Lower lobe of right lung (tissue), 2 donors: ENCODE data around the gene TSC22D2. TPM values are rescaled to one million over a fixed set of nuclear protein-coding genes. Genes with fewer than 3 reads are reported as not detected.
A peak's percentile ranks its signal among the peaks of the same experiment; 100 is the strongest.

Experiments used
- ATAC-seq, 2 donors: fragments of 200-7000 bp; cut with Tn5 transposase; one replicate each; pipeline ENCODE4 v1.9.1; 2020 to 2022; ENCODE audit warnings: mild to moderate bottlenecking in 2 of 2, moderate library complexity in 2 of 2
- DNase-seq: peaks from one replicate; pipeline ENCODE4 v3.0.0-alpha.2; 2020
- H3K27ac ChIP-seq: fragments of 200-600 bp; one replicate; pipeline ENCODE4 v1.8.0; 2022
- H3K27me3 ChIP-seq: fragments of 200-600 bp; one replicate; pipeline ENCODE4 v1.8.0; 2022; ENCODE audit warnings: low read depth
- H3K36me3 ChIP-seq: fragments of 200-600 bp; one replicate; pipeline ENCODE4 v1.8.0; 2022; ENCODE audit warnings: mild to moderate bottlenecking
- H3K4me1 ChIP-seq: fragments of 200-600 bp; one replicate; pipeline ENCODE4 v1.8.0; 2022
- H3K4me3 ChIP-seq: fragments of 200-600 bp; one replicate; pipeline ENCODE4 v1.8.0; 2022; ENCODE audit warnings: mild to moderate bottlenecking
- H3K9me3 ChIP-seq: fragments of 200-600 bp; one replicate; pipeline ENCODE4 v1.8.0; 2022
- intact Hi-C: fragments of 100-400 bp; cut with DNase I; formaldehyde crosslinking; loops from one replicate; pipeline ENCODE4 v1.11.0; 2022
- total RNA-seq: library from RNA; stranded (reverse); fragmentation: NEBNext Ultra II Directional; extraction: Animal tissue kit (Norgen Biotek cat#: 25700); gene quantifications from one replicate; pipeline ENCODE4 v1.2.1, GENCODE V29; 2021
- TF ChIP-seq, protein P1 (sequence below): fragments of 200-600 bp; IDR thresholded peaks from one replicate; pipeline ENCODE4 v1.8.0; 2022; ENCODE audit warnings: antibody characterized with exemption, mild to moderate bottlenecking
- donor health status: DM: no; HTN: yes; CAD: no; lungs with severe emphysema.

Gene TSC22D2
- total RNA-seq, 1 donor from 2014 or later: 21.3 TPM

DNA sequence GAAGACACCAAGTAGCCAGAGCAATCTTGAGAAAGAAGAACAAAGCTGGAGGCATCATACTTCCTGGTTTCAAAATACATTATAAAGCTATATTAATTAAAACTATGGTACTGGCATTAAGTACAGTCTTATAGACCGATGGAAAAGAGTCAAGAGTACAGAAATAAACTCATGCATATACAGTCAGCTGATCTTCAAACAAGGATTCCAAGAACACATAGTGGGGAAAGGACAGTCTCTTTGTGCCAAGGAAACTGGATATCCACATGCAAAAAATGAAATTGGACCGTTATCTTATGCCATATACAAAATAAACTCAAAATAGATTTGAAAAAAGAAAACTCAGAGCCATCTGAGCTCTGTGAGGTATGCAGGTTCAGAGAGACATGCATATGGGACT, 80.8 kb downstream of the TSC22D2 start:
- Histone ChIP-seq H3K27ac (no peak overlapping the region), H3K27me3 (no peaks in the 10 kb centered on the region), H3K36me3 (no peaks in the 10 kb centered on the region), H3K4me3 (no peak overlapping the region), H3K9me3 (peaks cover 10% of the 10 kb centered on the region), H3K4me1 (no peaks in the 10 kb centered on the region)
- no peak for ATAC-seq
- TF ChIP-seq, protein P1, sequence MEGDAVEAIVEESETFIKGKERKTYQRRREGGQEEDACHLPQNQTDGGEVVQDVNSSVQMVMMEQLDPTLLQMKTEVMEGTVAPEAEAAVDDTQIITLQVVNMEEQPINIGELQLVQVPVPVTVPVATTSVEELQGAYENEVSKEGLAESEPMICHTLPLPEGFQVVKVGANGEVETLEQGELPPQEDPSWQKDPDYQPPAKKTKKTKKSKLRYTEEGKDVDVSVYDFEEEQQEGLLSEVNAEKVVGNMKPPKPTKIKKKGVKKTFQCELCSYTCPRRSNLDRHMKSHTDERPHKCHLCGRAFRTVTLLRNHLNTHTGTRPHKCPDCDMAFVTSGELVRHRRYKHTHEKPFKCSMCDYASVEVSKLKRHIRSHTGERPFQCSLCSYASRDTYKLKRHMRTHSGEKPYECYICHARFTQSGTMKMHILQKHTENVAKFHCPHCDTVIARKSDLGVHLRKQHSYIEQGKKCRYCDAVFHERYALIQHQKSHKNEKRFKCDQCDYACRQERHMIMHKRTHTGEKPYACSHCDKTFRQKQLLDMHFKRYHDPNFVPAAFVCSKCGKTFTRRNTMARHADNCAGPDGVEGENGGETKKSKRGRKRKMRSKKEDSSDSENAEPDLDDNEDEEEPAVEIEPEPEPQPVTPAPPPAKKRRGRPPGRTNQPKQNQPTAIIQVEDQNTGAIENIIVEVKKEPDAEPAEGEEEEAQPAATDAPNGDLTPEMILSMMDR: no peak
- no peak for DNase-seq
- intact Hi-C loops: no loop called here

DNA sequence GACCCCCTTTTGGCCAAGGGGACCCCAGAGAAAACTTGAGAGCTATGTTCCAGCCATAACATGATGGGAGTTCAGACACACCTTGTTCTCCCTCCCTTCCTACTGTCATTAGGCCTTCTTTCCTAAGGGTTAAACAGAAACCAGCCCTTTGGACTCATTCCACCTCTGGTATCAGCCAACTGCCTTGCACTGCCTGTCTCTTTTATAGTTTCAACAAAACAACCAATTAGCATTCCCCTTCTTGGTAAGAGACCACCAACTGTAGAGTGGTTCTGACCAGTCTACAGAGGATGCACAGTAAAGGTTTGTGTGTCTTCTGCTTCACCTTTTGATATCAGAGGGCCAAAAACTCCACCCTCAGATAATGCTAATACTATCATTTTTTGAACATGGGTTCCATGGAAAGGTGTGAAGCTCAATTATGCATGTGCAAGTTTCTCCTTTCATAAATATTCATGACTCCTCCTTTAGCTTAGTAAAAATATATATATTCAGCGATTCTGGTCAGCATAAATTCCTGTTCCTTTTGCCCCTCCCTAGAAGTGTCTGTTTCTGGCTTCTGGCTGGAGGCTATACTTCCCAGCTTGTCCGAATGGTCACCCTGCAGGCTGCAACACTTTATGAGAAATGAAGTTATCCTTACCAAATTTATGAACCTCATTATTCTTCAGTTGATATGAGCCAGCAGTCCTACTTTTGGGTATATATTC, 82.3 kb downstream of the TSC22D2 start:
- DNase-seq (no peak), ATAC-seq (no peak)
- H3K27ac ChIP-seq: no peak overlapping the region
- H3K27me3 ChIP-seq: no peaks in the 10 kb centered on the region
- H3K36me3 ChIP-seq: no peaks in the 10 kb centered on the region
- intact Hi-C loops: loop anchor here (10.0 kb wide), 2 partner anchors 76 to 206 kb away; no protein-coding TSS in a partner anchor
- TF ChIP-seq, protein P1: no peak
- no peaks in the 10 kb centered on the region for H3K4me1 ChIP-seq
- H3K4me3 ChIP-seq: no peak overlapping the region
- peaks cover 6% of the 10 kb centered on the region for H3K9me3 ChIP-seq

DNA sequence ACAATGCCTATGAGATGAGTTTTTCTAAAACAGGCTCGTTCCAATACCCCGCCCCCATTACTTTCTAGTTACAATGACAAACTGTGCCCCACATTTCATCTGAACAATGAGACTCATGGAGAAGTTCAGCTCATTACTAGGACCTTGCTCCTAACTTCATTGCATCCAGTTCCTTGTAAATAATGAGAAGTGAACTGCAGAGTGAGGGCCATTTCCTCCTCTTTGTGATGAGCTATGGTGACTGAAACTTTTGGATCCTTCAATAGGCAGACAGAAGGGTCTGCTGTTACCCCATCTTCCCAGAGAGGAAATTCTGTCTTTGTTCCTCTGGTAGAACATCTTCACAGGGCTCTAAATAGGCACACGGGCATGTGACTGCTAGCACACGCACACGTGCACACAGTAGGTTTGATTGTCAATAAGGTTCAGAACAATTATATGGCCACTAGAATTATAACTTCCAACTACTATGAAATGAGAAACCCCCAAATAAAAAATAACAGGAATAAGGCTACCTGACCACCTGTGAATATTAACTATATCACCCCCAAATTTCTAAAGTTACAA, 86.4 kb downstream of the TSC22D2 start:
- H3K27me3 ChIP-seq: no peaks in the 10 kb centered on the region
- intact Hi-C loops: loop anchor here (10.0 kb wide), 2 partner anchors 80 to 210 kb away; no protein-coding TSS in a partner anchor
- DNase-seq (no peak), ATAC-seq (no peak)
- no peaks in the 10 kb centered on the region for H3K36me3 ChIP-seq
- TF ChIP-seq, protein P1: no peak
- no peaks in the 10 kb centered on the region for H3K4me1 ChIP-seq
- no peak overlapping the region for H3K4me3 ChIP-seq
- H3K9me3 ChIP-seq: no peaks in the 10 kb centered on the region
- H3K27ac ChIP-seq: no peak overlapping the region

DNA sequence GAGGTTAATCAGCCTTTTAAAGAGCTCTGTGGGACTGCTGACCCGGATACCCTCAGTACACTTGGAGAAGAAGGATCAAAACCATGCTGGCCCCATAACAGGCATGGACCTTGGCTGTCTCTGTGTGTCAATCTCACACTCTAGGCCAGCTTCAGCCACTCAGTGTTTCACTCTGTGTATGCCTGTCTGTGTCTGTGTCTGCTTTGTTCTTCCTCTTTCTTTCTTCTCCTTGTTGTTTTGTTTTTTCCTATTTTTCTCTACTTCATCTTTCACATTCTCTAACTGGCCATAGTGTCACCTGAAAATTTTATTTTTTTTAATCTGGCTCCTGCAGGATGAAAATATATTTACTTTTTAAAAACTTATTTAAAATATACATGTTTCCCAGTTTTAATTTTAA, 87.1 kb downstream of the TSC22D2 start:
- intact Hi-C loops: loop anchor here (10.0 kb wide), 2 partner anchors 80 to 210 kb away; no protein-coding TSS in a partner anchor
- DNase-seq (no peak), ATAC-seq (peak; percentile 29 to 52)
- Histone ChIP-seq H3K9me3 (no peaks in the 10 kb centered on the region), H3K4me1 (no peaks in the 10 kb centered on the region), H3K27me3 (no peaks in the 10 kb centered on the region), H3K36me3 (no peaks in the 10 kb centered on the region), H3K27ac (no peak overlapping the region), H3K4me3 (no peak overlapping the region)
- TF ChIP-seq, protein P1: no peak

DNA sequence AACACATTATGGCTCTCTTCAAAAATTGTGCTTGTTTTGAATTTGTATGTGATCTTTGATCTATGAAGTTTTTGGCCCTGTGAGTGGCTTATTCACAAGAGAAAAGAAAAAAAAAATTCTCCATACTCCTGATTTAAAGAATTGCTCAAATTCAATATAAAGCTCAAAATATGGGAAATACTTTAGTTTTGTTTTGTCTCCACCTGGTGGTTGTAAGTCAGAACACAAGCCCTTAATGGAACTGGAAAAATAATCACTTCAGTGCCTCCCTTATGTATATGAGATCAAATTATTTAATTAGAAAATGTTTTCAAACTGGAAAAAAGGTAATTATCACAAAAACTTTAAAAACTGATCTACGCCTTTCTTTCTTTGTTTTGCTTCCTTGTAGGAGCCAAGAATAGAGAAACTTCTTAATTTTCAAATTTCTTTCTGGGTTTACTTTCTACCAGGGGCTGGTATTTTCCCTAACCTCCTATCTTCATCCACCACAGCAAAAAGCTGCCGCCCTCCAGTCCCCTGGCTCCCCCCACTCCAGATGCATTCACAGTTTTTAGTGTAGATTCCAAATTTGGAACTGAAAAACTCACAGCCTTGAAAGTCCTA, 87.6 kb downstream of the TSC22D2 start:
- intact Hi-C loops: loop anchor here (10.0 kb wide), 2 partner anchors 81 to 211 kb away; no protein-coding TSS in a partner anchor
- Histone ChIP-seq H3K4me3 (no peak overlapping the region), H3K9me3 (no peaks in the 10 kb centered on the region), H3K27me3 (no peaks in the 10 kb centered on the region), H3K36me3 (no peaks in the 10 kb centered on the region), H3K27ac (no peak overlapping the region), H3K4me1 (no peaks in the 10 kb centered on the region)
- ATAC-seq (peak; percentile 51 to 67), DNase-seq (no peak)
- TF ChIP-seq, protein P1: peak; percentile 85
